Gastroesophageal sphincter (tissue), 4 donors: Measurements from ENCODE around the gene DIP2C. TPM values are rescaled to one million over a fixed set of nuclear protein-coding genes. Genes with fewer than 3 reads are reported as not detected.

Source experiments
- ATAC-seq: fragments of 150-250 bp; one replicate; pipeline ENCODE4 v1.9.1; 2016; ENCODE audit warnings: mild to moderate bottlenecking, moderate library complexity
- H3K27ac ChIP-seq, 4 donors: fragments of 200-600 bp; sonication (generic) in 3 of 4; 1 replicate in 3 of 4; 2 replicates in 1 of 4; pipeline ENCODE4 v1.5.1; 2016 to 2019
- H3K27me3 ChIP-seq: fragments of 200-600 bp; sonication (generic); one replicate; pipeline ENCODE4 v1.5.1; 2019
- H3K36me3 ChIP-seq, 2 donors: fragments of 200-600 bp; sonication (generic); one replicate each; pipeline ENCODE4 v1.5.1; 2019; ENCODE audit warnings: control low read depth in 1 of 2
- H3K4me1 ChIP-seq, 3 donors: fragments of 200-600 bp; sonication (generic); 1 replicate in 2 of 3; 2 replicates in 1 of 3; pipeline ENCODE4 v1.5.1; 2016 to 2019; ENCODE audit warnings: control low read depth in 2 of 3
- H3K4me3 ChIP-seq, 2 donors: fragments of 200-600 bp; sonication (generic); one replicate each; pipeline ENCODE4 v1.5.1; 2019; ENCODE audit warnings: mild to moderate bottlenecking in 1 of 2, moderate library complexity in 1 of 2
- H3K9me3 ChIP-seq, 3 donors: fragments of 200-600 bp; sonication (generic); one replicate each; pipeline ENCODE4 v1.5.1; 2017 to 2019; ENCODE audit warnings: control low read depth in 2 of 3
- EP300 ChIP-seq: sonication (generic); formaldehyde crosslinking; IDR thresholded peaks from one replicate; pipeline ENCODE4 v1.6.1; 2017; ENCODE audit warnings: antibody characterized with exemption, mild to moderate bottlenecking
- POLR2A ChIP-seq, 2 donors: fragments of 450-650 bp; IDR thresholded peaks; one replicate each; pipeline ENCODE4 v1.6.1; 2017; ENCODE audit warnings: antibody characterized with exemption in 2 of 2, mild to moderate bottlenecking in 2 of 2, moderate library complexity in 1 of 2
- POLR2AphosphoS5 ChIP-seq: sonication (generic); formaldehyde crosslinking; IDR thresholded peaks from one replicate; pipeline ENCODE4 v1.6.1; 2017; ENCODE audit warnings: antibody characterized with exemption
- WGBS, 2 donors: methylation state at CpG; one replicate each; pipeline ENCODE4 v1.1.5; 2018; ENCODE audit warnings: low coverage in 1 of 2; 5-methylcytosine and 5-hydroxymethylcytosine counted together
- total RNA-seq, 4 donors: library from RNA; depleted of rRNA; stranded (reverse); fragments of >200 nt; gene quantifications; one replicate each; pipeline ENCODE4 v1.1.0, GENCODE V29; 2016
- TF ChIP-seq, protein P1 (sequence below), 4 experiments: fragments of 200-600 bp in 2 of 4; fragments of 450-650 bp in 2 of 4; sonication (generic) in 1 of 4; IDR thresholded peaks; one replicate each; pipeline ENCODE4 v1.5.1; 2017 to 2019; ENCODE audit warnings: antibody characterized with exemption in 4 of 4, mild to moderate bottlenecking in 2 of 4, moderate library complexity in 2 of 4

Gene DIP2C
- total RNA-seq, 4 donors from 2014 or later: 40.8 to 73.8 (median 47.7) TPM

GRCh38 chr10:687583-688311, 1.7 kb downstream of the DIP2C start:
- Histone ChIP-seq H3K36me3 (no peaks in the 10 kb centered on the region), H3K27me3 (no peaks in the 10 kb centered on the region), H3K4me1 (peaks cover 0 to 67% (median 26%) of the 10 kb centered on the region in 3 donors), H3K4me3 (peak overlapping the region; percentile 76 to 81), H3K27ac (peak overlapping the region in 3 of 4 donors; percentile 93 to 98 (median 95)), H3K9me3 (no peaks in the 10 kb centered on the region)
- no peak for ATAC-seq
- 20 to 42% methylated on average over 1 to 4 of the region's 21 CpGs for WGBS, 2 donors
- no peak for TF ChIP-seq POLR2A (IDR thresholded peaks at IDR 0.05)
- TF ChIP-seq POLR2AphosphoS5: no peak
- TF ChIP-seq EP300: no peak
- TF ChIP-seq, protein P1, sequence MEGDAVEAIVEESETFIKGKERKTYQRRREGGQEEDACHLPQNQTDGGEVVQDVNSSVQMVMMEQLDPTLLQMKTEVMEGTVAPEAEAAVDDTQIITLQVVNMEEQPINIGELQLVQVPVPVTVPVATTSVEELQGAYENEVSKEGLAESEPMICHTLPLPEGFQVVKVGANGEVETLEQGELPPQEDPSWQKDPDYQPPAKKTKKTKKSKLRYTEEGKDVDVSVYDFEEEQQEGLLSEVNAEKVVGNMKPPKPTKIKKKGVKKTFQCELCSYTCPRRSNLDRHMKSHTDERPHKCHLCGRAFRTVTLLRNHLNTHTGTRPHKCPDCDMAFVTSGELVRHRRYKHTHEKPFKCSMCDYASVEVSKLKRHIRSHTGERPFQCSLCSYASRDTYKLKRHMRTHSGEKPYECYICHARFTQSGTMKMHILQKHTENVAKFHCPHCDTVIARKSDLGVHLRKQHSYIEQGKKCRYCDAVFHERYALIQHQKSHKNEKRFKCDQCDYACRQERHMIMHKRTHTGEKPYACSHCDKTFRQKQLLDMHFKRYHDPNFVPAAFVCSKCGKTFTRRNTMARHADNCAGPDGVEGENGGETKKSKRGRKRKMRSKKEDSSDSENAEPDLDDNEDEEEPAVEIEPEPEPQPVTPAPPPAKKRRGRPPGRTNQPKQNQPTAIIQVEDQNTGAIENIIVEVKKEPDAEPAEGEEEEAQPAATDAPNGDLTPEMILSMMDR (IDR thresholded peaks at IDR 0.05): no peak

- TF ChIP-seq POLR2A (IDR thresholded peaks at IDR 0.05) (no peak), POLR2AphosphoS5 (no peak), EP300 (no peak)
- TF ChIP-seq, protein P1 (IDR thresholded peaks at IDR 0.05): no peak
- 87 to 91% methylated on average over 7 to 16 of the region's 19 CpGs for WGBS, 2 donors
- Histone ChIP-seq H3K27me3 (no peaks in the 10 kb centered on the region), H3K36me3 (no peaks in the 10 kb centered on the region), H3K4me1 (peaks cover 0 to 80% (median 26%) of the 10 kb centered on the region in 3 donors), H3K4me3 (no peak overlapping the region), H3K27ac (peak overlapping the region in 3 of 4 donors; percentile 9 to 98 (median 93)), H3K9me3 (no peaks in the 10 kb centered on the region)
- no peak for ATAC-seq
Measured at GRCh38 chr10:686155-686931, 3.1 kb downstream of the DIP2C start.

DNA sequence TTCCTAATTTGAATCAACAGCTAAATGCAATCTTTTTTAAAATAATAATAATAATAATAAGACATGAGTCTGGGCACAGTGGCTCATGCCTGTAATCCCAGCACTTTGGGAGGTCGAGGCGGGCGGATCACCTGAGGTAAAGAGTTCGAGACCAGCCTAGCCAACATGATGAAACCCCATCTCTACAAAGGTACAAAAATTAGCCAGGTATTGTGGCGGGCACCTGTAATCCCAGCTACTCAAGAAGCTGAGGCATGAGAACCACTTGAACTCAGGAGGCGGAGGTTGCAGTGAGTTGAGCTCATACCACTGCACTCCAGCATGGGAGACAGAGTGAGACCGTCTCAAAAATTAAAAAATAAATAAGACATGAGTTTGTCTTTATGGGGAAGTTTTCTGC, 3.9 kb downstream of the DIP2C start:
- H3K27me3 ChIP-seq: no peaks in the 10 kb centered on the region
- WGBS, 2 donors: 79 to 83% methylated on average over 7 of the region's 7 CpGs
- no peak for TF ChIP-seq POLR2AphosphoS5
- TF ChIP-seq EP300: no peak
- TF ChIP-seq, protein P1 (IDR thresholded peaks at IDR 0.05): no peak
- TF ChIP-seq POLR2A (IDR thresholded peaks at IDR 0.05): no peak
- no peak for ATAC-seq
- H3K4me3 ChIP-seq: no peak overlapping the region
- no peaks in the 10 kb centered on the region for H3K36me3 ChIP-seq
- H3K27ac ChIP-seq: peak overlapping the region in 2 of 4 donors; percentile 93 to 98
- peaks cover 0 to 80% (median 24%) of the 10 kb centered on the region in 3 donors for H3K4me1 ChIP-seq
- H3K9me3 ChIP-seq: no peaks in the 10 kb centered on the region

DNA sequence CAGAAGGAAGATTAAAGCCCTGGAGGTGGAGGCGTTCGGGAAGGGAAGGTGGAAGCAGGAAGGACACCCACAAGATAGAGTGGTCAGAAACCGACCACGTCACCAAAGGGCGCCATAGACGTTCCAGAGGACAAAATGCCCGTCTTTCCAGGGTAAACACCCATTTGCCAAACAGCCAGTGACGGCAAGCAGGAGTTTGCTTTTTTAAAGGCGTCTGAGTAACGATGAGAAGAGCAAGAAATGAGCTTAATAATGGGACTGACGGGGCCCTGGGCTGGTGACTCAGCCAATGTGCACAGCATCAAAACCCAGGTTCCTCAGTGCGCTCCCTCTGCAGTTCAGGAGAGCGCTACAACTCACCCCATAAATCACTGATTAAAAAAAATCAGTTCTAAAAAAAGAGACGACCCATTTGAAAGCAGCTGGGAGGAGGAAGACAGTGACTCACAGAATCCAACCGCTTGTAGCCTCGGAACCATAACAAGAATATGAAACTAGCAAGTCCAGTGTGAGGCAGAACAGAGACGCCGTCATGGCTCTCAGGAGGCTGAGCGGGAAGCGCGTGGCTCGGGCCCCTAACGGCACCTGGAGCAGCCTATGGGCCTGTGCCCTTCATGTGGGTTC, 5.9 kb downstream of the DIP2C start:
- 15 to 31% methylated on average over 12 to 15 of the region's 23 CpGs for WGBS, 2 donors
- peaks cover 0 to 85% (median 32%) of the 10 kb centered on the region in 3 donors for H3K4me1 ChIP-seq
- no peaks in the 10 kb centered on the region for H3K36me3 ChIP-seq
- TF ChIP-seq POLR2AphosphoS5 (peak; percentile 87), EP300 (no peak), POLR2A (IDR thresholded peaks at IDR 0.05) (peak in 1 of 2 donors; percentile 30)
- TF ChIP-seq, protein P1 (IDR thresholded peaks at IDR 0.05): peak in 2 of 4 experiments; percentile 31 to 32
- H3K27ac ChIP-seq: peak overlapping the region; percentile 58 to 84 (median 80)
- no peaks in the 10 kb centered on the region for H3K27me3 ChIP-seq
- no peaks in the 10 kb centered on the region for H3K9me3 ChIP-seq
- H3K4me3 ChIP-seq: peak overlapping the region; percentile 4 to 33
- peak; percentile 85 for ATAC-seq
